Keratinocyte (primary cell): ENCODE data around the gene PLAC9. TPM values are rescaled to one million over a fixed set of nuclear protein-coding genes. Genes with fewer than 3 reads are reported as not detected.

Experiments used
- DNase-seq: peaks from one replicate; pipeline ENCODE4 v3.0.0-alpha.2; 2011; ENCODE audit warnings: low read depth, missing footprints, low spot score
- FAIRE-seq: peaks from 2 replicates; lab custom pipeline; 2011; peaks lifted over from hg19 to GRCh38; lab: Jason Lieb, UNC
- H2AFZ ChIP-seq: 2 replicates; pipeline ENCODE4 v1.6.0; 2012; ENCODE audit warnings: low read length, control low read depth, inconsistent platforms; ENCODE audit not compliant: control insufficient read depth
- H3K27ac ChIP-seq: 2 replicates; pipeline ENCODE4 v1.5.1; 2011; ENCODE audit warnings: low read length; ENCODE audit not compliant: control insufficient read depth, insufficient read depth
- H3K27me3 ChIP-seq: 3 replicates; pipeline ENCODE4 v1.6.0; 2011; ENCODE audit warnings: low read length; ENCODE audit not compliant: control insufficient read depth, insufficient read depth; ENCODE audit errors: extremely low read depth
- H3K36me3 ChIP-seq, 2 experiments: 2 replicates in 1 of 2; 3 replicates in 1 of 2; pipeline ENCODE4 v1.5.1; 2011; ENCODE audit warnings: low read length in 2 of 2, mild to moderate bottlenecking in 1 of 2; ENCODE audit not compliant: control insufficient read depth in 2 of 2, insufficient read depth in 2 of 2; ENCODE audit errors: extremely low read depth in 1 of 2
- H3K4me1 ChIP-seq: 3 replicates; pipeline ENCODE4 v1.5.1; 2011; ENCODE audit warnings: low read length; ENCODE audit not compliant: control insufficient read depth, insufficient read depth; ENCODE audit errors: extremely low read depth
- H3K4me2 ChIP-seq: 3 replicates; pipeline ENCODE4 v1.6.0; 2011; ENCODE audit warnings: low read depth, low read length; ENCODE audit not compliant: control insufficient read depth, insufficient read depth; ENCODE audit errors: extremely low read depth
- H3K4me3 ChIP-seq, 3 experiments: fragments of 200-600 bp in 1 of 3; sonication (generic) in 1 of 3; 2 replicates in 2 of 3; 3 replicates in 1 of 3; pipeline ENCODE4 v1.5.1; 2011 to 2016; ENCODE audit warnings: low read length in 3 of 3, mild to moderate bottlenecking in 3 of 3, control low read depth in 2 of 3, inconsistent platforms in 1 of 3, low read depth in 1 of 3, mixed read lengths in 1 of 3, mixed run types in 1 of 3, moderate library complexity in 1 of 3; ENCODE audit not compliant: control insufficient read depth in 2 of 3, insufficient read depth in 2 of 3; ENCODE audit errors: extremely low read depth in 1 of 3
- H3K79me2 ChIP-seq: 2 replicates; pipeline ENCODE4 v1.6.0; 2012; ENCODE audit warnings: low read length; ENCODE audit not compliant: control insufficient read depth, insufficient read depth
- H3K9ac ChIP-seq: 3 replicates; pipeline ENCODE4 v1.6.0; 2011; ENCODE audit warnings: low read length; ENCODE audit not compliant: control insufficient read depth, insufficient read depth; ENCODE audit errors: extremely low read depth
- H3K9me1 ChIP-seq: 3 replicates; pipeline ENCODE4 v1.6.0; 2011; ENCODE audit warnings: low read length; ENCODE audit not compliant: control insufficient read depth, insufficient read depth; ENCODE audit errors: extremely low read depth
- H3K9me3 ChIP-seq: 2 replicates; pipeline ENCODE4 v1.5.1; 2012; ENCODE audit warnings: low read depth, low read length; ENCODE audit not compliant: control insufficient read depth
- H4K20me1 ChIP-seq: 3 replicates; pipeline ENCODE4 v1.6.0; 2011; ENCODE audit warnings: low read length; ENCODE audit not compliant: control insufficient read depth, insufficient read depth; ENCODE audit errors: extremely low read depth
- EZH2 ChIP-seq: IDR thresholded peaks from one replicate; pipeline ENCODE4 v1.6.1; 2012; ENCODE audit warnings: inconsistent platforms, mild to moderate bottlenecking, low read length, moderate library complexity
- dilution Hi-C: fragments of 300-500 bp; cut with MboI; formaldehyde crosslinking; loops from one replicate; pipeline ENCODE4 v1.7.0; 2020; ENCODE audit warnings: low sequenced_read_pairs; ENCODE audit not compliant: extremely low pct_ligation_motif_present
- polyA plus RNA-seq, 5 experiments: library from polyadenylated mRNA; depleted of rRNA in 3 of 5; stranded (reverse) in 3 of 5; stranded (forward) in 1 of 5; unstranded in 1 of 5; fragments of >200 nt; gene quantifications; 1 replicate in 1 of 5; 2 replicates in 3 of 5; 3 replicates in 1 of 5; pipeline versions ENCODE4 v1.2.1 to v1.2.3, GENCODE V29; 2011 to 2012; ENCODE audit warnings: missing spikeins in 2 of 5, low read depth in 1 of 5, low replicate concordance in 1 of 5
- TF ChIP-seq, protein P1 (sequence below), 3 experiments: IDR thresholded peaks in 1 of 3; conservative IDR thresholded peaks in 1 of 3; optimal IDR thresholded peaks in 1 of 3; 2 replicates in 2 of 3; 3 replicates in 1 of 3; pipeline versions ENCODE3 to v1.5.1; 2011; ENCODE audit warnings: low read length in 3 of 3, mild to moderate bottlenecking in 3 of 3, moderate library complexity in 2 of 3, control low read depth in 1 of 3, inconsistent platforms in 1 of 3; ENCODE audit not compliant: insufficient read depth in 2 of 3; ENCODE audit errors: extremely low read depth in 1 of 3

PLAC9 gene
- polyA plus RNA-seq, 1 donor (not counting 4 experiments of a cell fraction or from before 2014, with no cell fraction given) = 0.39 TPM

DNA sequence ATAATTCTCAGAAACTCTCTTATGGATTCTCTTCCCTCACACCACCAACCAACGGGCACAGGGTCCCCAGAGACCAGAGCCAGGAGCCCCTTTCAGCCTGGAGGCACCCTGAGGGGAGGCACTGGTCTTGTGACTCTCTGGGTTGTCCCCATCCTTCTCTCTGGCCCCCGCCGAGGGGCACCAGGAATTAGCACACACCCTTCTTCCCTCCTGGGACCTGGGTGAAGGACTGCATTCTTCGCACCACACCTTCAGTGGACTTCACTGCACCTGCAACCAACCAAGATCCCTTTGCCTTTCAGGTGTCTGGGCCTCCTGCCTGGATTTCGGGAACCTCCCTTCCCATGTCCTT lies 22.1 kb downstream of the PLAC9 start:
- FAIRE-seq (no peak), DNase-seq (no peak)
- H3K27ac ChIP-seq = peak overlapping the region; percentile 88
- no peak overlapping the region for H3K4me3 ChIP-seq
- H3K9ac ChIP-seq = no peak overlapping the region
- no peaks in the 10 kb centered on the region for H3K9me3 ChIP-seq
- dilution Hi-C loops = no loop called here
- H4K20me1 ChIP-seq = peaks cover 3% of the 10 kb centered on the region
- H3K4me1 ChIP-seq = peaks cover 50% of the 10 kb centered on the region
- no peaks in the 10 kb centered on the region for H3K79me2 ChIP-seq
- H3K36me3 ChIP-seq = peaks cover 27 to 28% of the 10 kb centered on the region in 2 experiments
- TF ChIP-seq, protein P1, sequence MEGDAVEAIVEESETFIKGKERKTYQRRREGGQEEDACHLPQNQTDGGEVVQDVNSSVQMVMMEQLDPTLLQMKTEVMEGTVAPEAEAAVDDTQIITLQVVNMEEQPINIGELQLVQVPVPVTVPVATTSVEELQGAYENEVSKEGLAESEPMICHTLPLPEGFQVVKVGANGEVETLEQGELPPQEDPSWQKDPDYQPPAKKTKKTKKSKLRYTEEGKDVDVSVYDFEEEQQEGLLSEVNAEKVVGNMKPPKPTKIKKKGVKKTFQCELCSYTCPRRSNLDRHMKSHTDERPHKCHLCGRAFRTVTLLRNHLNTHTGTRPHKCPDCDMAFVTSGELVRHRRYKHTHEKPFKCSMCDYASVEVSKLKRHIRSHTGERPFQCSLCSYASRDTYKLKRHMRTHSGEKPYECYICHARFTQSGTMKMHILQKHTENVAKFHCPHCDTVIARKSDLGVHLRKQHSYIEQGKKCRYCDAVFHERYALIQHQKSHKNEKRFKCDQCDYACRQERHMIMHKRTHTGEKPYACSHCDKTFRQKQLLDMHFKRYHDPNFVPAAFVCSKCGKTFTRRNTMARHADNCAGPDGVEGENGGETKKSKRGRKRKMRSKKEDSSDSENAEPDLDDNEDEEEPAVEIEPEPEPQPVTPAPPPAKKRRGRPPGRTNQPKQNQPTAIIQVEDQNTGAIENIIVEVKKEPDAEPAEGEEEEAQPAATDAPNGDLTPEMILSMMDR (optimal IDR thresholded peaks at IDR 0.05 in 1 of 3, IDR thresholded peaks at IDR 0.05 in 1 of 3, conservative IDR thresholded peaks at IDR 0.05 in 1 of 3; ENCODE audit: extremely low read depth in 1 of 3, insufficient read depth in 2 of 3, low read length in 3 of 3) = no peak
- TF ChIP-seq EZH2 = no peak
- H3K27me3 ChIP-seq = no peaks in the 10 kb centered on the region
- peak overlapping the region; percentile 65 for H3K4me2 ChIP-seq
- H3K9me1 ChIP-seq = peaks cover 10% of the 10 kb centered on the region
- no peak overlapping the region for H2AFZ ChIP-seq

DNA sequence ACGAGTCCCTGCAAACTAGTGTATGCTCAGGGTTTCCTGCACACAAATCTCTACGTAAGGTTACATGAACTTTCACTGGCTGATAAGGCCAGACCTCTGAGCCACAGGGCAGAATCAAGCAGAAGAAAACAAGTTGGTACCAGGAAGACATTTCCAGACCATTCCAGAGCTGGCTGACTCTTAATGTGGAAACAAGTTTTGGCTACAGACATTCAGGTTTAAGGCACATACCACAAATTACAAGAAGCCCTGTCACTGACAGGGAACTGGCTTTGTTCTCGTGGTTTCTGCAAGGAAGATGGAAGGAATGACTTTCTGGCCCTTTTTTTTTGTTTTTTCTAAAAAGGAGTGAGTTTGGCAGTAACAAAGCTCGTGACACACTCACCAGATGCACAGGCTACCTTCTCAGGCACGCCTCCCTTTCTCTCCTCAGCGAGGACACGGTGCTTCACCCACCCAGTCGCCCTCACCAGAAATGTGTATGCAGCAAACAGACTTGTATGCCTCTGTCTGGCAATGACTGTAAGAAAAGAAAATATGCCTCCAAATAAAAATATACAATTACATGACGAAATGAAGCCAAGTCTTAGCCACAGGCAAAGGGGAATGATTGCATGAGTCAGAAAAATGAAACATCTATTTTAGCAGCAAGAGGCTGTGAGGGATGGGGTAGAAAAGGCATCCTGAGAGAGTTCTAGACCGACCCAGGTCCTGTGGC lies 22.6 kb downstream of the PLAC9 start:
- Histone ChIP-seq H3K27ac (peak overlapping the region; percentile 88), H4K20me1 (peaks cover 3% of the 10 kb centered on the region), H2AFZ (no peak overlapping the region), H3K4me2 (peak overlapping the region; percentile 65), H3K36me3 (peaks cover 27 to 29% of the 10 kb centered on the region in 2 experiments), H3K9me3 (no peaks in the 10 kb centered on the region), H3K4me3 (peak overlapping the region in 2 of 3 experiments; percentile 15 to 19), H3K79me2 (no peaks in the 10 kb centered on the region), H3K4me1 (peaks cover 52% of the 10 kb centered on the region), H3K9me1 (peaks cover 10% of the 10 kb centered on the region), H3K27me3 (no peaks in the 10 kb centered on the region), H3K9ac (peak overlapping the region; percentile 69)
- peak; percentile 90 for FAIRE-seq
- TF ChIP-seq EZH2 = no peak
- TF ChIP-seq, protein P1 (optimal IDR thresholded peaks at IDR 0.05 in 1 of 3, IDR thresholded peaks at IDR 0.05 in 1 of 3, conservative IDR thresholded peaks at IDR 0.05 in 1 of 3; ENCODE audit: extremely low read depth in 1 of 3, insufficient read depth in 2 of 3, low read length in 3 of 3) = no peak
- dilution Hi-C loops = no loop called here
- peak; percentile 87 for DNase-seq
